GM23248 (cell line): ENCODE measurements around the gene CDC14A. TPM values are rescaled to one million over a fixed set of nuclear protein-coding genes. Genes with fewer than 3 reads are reported as not detected.

Experiments used
- DNase-seq: peaks from one replicate; pipeline ENCODE4 v3.0.0-alpha.2; 2015
- H2AFZ ChIP-seq: fragments of 200-600 bp; sonication (generic); 2 replicates; pipeline ENCODE4 v1.6.1; 2016; ENCODE audit warnings: antibody characterized with exemption
- H3F3A ChIP-seq: fragments of 200-600 bp; sonication (generic); 2 replicates; pipeline ENCODE4 v1.6.1; 2016; ENCODE audit warnings: mild to moderate bottlenecking, antibody characterized with exemption, mixed run types; ENCODE audit not compliant: insufficient read depth
- H3K27ac ChIP-seq: fragments of 200-600 bp; sonication (generic); 2 replicates; pipeline ENCODE4 v1.5.1; 2016; ENCODE audit warnings: mild to moderate bottlenecking
- H3K27me3 ChIP-seq: fragments of 200-600 bp; sonication (generic); replicated peaks from 2 replicates; pipeline ENCODE4 v1.6.1; 2016; ENCODE audit warnings: mild to moderate bottlenecking; ENCODE audit not compliant: insufficient read depth
- H3K36me3 ChIP-seq: fragments of 200-600 bp; sonication (generic); 2 replicates; pipeline ENCODE4 v1.6.1; 2016; ENCODE audit warnings: low read depth, mild to moderate bottlenecking
- H3K4me1 ChIP-seq: fragments of 200-600 bp; sonication (generic); 2 replicates; pipeline ENCODE4 v1.6.1; 2016; ENCODE audit warnings: mild to moderate bottlenecking; ENCODE audit not compliant: insufficient read depth
- H3K4me2 ChIP-seq: fragments of 200-600 bp; sonication (generic); one replicate; pipeline ENCODE4 v1.6.1; 2016; ENCODE audit warnings: mild to moderate bottlenecking; ENCODE audit not compliant: unreplicated experiment
- H3K4me3 ChIP-seq: fragments of 200-600 bp; sonication (generic); 2 replicates; pipeline ENCODE4 v1.5.1; 2016; ENCODE audit warnings: mild to moderate bottlenecking
- H3K79me2 ChIP-seq: fragments of 200-600 bp; sonication (generic); 2 replicates; pipeline ENCODE4 v1.6.1; 2016; ENCODE audit warnings: mild to moderate bottlenecking; ENCODE audit not compliant: insufficient read depth
- H3K9ac ChIP-seq: fragments of 200-600 bp; sonication (generic); 2 replicates; pipeline ENCODE4 v1.6.1; 2016; ENCODE audit warnings: mild to moderate bottlenecking
- H3K9me2 ChIP-seq: fragments of 200-600 bp; sonication (generic); 2 replicates; pipeline ENCODE4 v1.6.1; 2016; ENCODE audit warnings: mixed run types, mild to moderate bottlenecking, moderate library complexity; ENCODE audit not compliant: insufficient read depth
- H3K9me3 ChIP-seq: fragments of 200-600 bp; sonication (generic); one replicate; pipeline ENCODE4 v1.6.1; 2017; ENCODE audit warnings: low read depth
- H4K20me1 ChIP-seq: fragments of 200-600 bp; sonication (generic); 2 replicates; pipeline ENCODE4 v1.6.0; 2016; ENCODE audit not compliant: insufficient read depth
- EZH2 ChIP-seq: fragments of 200-600 bp; sonication (generic); IDR thresholded peaks from 2 replicates; pipeline ENCODE4 v1.6.1; 2018; ENCODE audit warnings: antibody characterized with exemption, mild to moderate bottlenecking; ENCODE audit not compliant: insufficient read depth, poor library complexity, severe bottlenecking
- EZH2phosphoT487 ChIP-seq: fragments of 200-600 bp; sonication (generic); IDR thresholded peaks from 2 replicates; pipeline ENCODE4 v1.6.1; 2018; ENCODE audit warnings: antibody characterized with exemption, moderate library complexity, mild to moderate bottlenecking, low read depth; ENCODE audit not compliant: insufficient read depth
- WGBS, 2 experiments: methylation state at CpG; one replicate each; pipeline ENCODE4 v1.1.6; 2015 to 2017; ENCODE audit warnings: low lambda C conversion rate in 2 of 2, low coverage in 1 of 2; ENCODE audit errors: missing lambda C conversion rate in 2 of 2; 5-methylcytosine and 5-hydroxymethylcytosine counted together
- in situ Hi-C: fragments of 300-500 bp; cut with MboI; formaldehyde crosslinking; loops from 2 replicates; pipeline ENCODE4 v1.15.0; 2020
- polyA plus RNA-seq: library from polyadenylated mRNA; unstranded; fragments of >200 nt; fragmentation: Nextera tagmentation; extraction: Ambion mirVana; gene quantifications from 2 replicates; pipeline ENCODE4 v1.2.1, GENCODE V29; 2016
- total RNA-seq: library from RNA; depleted of rRNA; stranded (reverse); fragments of >200 nt; shearing (Covaris generic); gene quantifications from 2 replicates; pipeline ENCODE4 v1.2.3, GENCODE V29; 2014

Gene CDC14A
- total and polyA plus RNA-seq, 2 experiments from 2014 or later = 1.5 to 1.8 TPM

DNA sequence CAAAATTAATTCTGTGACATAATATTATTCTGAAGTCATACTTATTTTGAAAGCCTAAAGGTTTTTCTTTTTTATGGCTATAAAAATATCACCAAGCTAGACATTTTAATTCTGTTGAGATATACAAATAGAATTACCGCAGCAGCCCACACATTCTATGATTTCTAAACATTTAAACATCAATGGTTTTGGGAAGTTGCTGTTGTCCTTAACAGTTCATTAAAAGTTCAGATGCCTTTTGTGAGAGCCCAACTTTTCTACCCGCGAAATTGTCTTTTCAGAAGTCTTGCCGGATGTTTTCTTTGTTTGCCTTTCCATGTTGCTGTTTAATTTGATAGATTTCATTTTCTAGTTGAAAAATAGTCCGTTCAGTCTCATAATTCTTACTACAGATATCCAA is 40.5 kb downstream of the CDC14A start:
- WGBS, 2 experiments = 89 to 92% methylated on average over 5 of the region's 5 CpGs

DNA sequence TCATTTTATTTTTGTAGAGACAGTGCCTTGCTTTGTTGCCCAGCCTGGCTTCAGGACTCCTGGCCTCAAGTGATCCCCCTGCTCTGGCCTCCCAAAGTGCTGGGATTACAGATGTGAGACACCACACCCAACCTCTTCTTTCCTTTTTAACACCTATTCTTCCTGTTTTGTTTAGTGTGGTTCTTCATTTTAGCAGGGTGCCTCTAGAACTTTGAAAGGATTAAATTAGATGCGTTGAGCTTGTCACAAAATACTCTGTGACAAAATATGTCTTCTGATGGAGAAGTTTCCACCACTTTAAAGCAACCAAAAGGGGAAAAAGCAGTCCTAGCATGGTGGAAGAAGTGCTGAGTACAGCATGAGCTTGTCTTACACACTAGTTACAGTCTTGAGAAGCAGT is 42.0 kb downstream of the CDC14A start:
- Histone ChIP-seq H3F3A (no peaks in the 10 kb centered on the region), H3K36me3 (no peaks in the 10 kb centered on the region; the same call in 1 of the 2 replicates)
- DNase-seq = no peak

More for the DNA sequence above, 40.5 kb downstream of the CDC14A start:
- no peaks in the 10 kb centered on the region for H3K9me2 ChIP-seq
- no peak overlapping the region for H3K27ac ChIP-seq
- H3K36me3 ChIP-seq = no peaks in the 10 kb centered on the region; the same call in 1 of the 2 replicates
- H3K9ac ChIP-seq = no peak overlapping the region
- H4K20me1 ChIP-seq = no peaks in the 10 kb centered on the region
- no peaks in the 10 kb centered on the region for H3K27me3 ChIP-seq
- no peaks in the 10 kb centered on the region for H3K4me1 ChIP-seq
- no peaks in the 10 kb centered on the region for H3F3A ChIP-seq
- no peak overlapping the region for H3K4me2 ChIP-seq
- H3K4me3 ChIP-seq = no peak overlapping the region
- no peak overlapping the region for H2AFZ ChIP-seq
- H3K9me3 ChIP-seq = no peaks in the 10 kb centered on the region
- TF ChIP-seq EZH2phosphoT487 = no peak
- no peak for TF ChIP-seq EZH2
- H3K79me2 ChIP-seq = no peaks in the 10 kb centered on the region
- DNase-seq = no peak
- in situ Hi-C loops = no loop called here

DNA sequence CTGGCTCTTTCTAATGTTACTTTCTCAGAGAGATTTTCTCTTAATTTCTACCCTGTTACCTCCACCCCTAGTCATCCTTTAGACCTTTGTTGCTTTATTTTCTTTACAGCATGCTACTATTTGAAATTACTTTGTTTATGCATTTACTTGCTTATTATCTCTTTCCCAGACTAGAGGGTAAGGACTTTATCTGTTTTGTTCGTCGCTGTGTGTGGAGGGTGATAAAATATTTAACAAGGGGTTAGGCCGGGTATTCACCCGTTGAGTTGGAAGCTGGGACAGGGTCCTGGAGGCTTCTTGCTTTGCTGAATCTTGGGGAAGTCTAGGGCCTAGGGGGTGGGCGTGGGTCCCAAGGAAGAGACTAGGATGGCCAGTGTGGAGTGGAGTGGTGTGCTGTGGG is 43.6 kb downstream of the CDC14A start:
- no peak overlapping the region for H2AFZ ChIP-seq

More for the DNA sequence above, 42.0 kb downstream of the CDC14A start:
- in situ Hi-C loops = no loop called here
- 89 to 100% methylated on average over 1 of the region's 1 CpG for WGBS, 2 experiments
- no peaks in the 10 kb centered on the region for H3K79me2 ChIP-seq
- no peak overlapping the region for H3K9ac ChIP-seq
- no peak overlapping the region for H2AFZ ChIP-seq
- no peaks in the 10 kb centered on the region for H3K27me3 ChIP-seq
- H3K4me3 ChIP-seq = no peak overlapping the region
- H3K4me1 ChIP-seq = no peaks in the 10 kb centered on the region
- H4K20me1 ChIP-seq = no peaks in the 10 kb centered on the region
- no peak overlapping the region for H3K27ac ChIP-seq
- no peaks in the 10 kb centered on the region for H3K9me2 ChIP-seq
- TF ChIP-seq EZH2phosphoT487 = no peak
- no peak for TF ChIP-seq EZH2
- no peaks in the 10 kb centered on the region for H3K9me3 ChIP-seq
- H3K4me2 ChIP-seq = no peak overlapping the region

DNA sequence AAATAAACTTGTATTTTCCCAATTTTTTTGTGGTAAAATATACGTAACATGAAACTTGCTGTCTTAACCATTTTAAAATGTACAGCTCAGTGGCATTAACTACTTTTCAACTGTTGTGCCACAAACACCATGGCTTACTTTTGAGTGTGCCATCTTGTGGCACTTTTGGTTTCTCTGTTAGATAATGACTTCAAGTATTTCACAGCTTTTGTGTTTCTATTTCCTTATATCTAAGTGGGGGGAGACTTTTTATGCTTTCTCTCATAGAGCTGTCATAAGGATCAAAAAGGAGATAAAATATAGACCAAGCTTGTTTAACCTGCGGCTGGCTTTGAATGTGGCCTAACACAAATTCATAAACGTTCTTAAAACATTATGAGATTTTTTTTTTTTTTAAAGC is 44.3 kb downstream of the CDC14A start:
- 78 to 89% methylated on average over 3 of the region's 3 CpGs for WGBS, 2 experiments
- H3K9ac ChIP-seq = no peak overlapping the region

More for the DNA sequence above, 43.6 kb downstream of the CDC14A start:
- H3K36me3 ChIP-seq = no peaks in the 10 kb centered on the region; the same call in 1 of the 2 replicates
- 77 to 85% methylated on average over 5 of the region's 5 CpGs for WGBS, 2 experiments
- H3F3A ChIP-seq = no peaks in the 10 kb centered on the region
- no peaks in the 10 kb centered on the region for H3K9me2 ChIP-seq
- no peak overlapping the region for H3K27ac ChIP-seq
- no peaks in the 10 kb centered on the region for H4K20me1 ChIP-seq
- H3K4me1 ChIP-seq = no peaks in the 10 kb centered on the region
- H3K9ac ChIP-seq = no peak overlapping the region
- H3K4me3 ChIP-seq = no peak overlapping the region
- no peaks in the 10 kb centered on the region for H3K79me2 ChIP-seq
- no peaks in the 10 kb centered on the region for H3K27me3 ChIP-seq
- no peak overlapping the region for H3K4me2 ChIP-seq
- in situ Hi-C loops = no loop called here
- TF ChIP-seq EZH2phosphoT487 = no peak
- no peak for TF ChIP-seq EZH2
- DNase-seq = no peak
- no peaks in the 10 kb centered on the region for H3K9me3 ChIP-seq

DNA sequence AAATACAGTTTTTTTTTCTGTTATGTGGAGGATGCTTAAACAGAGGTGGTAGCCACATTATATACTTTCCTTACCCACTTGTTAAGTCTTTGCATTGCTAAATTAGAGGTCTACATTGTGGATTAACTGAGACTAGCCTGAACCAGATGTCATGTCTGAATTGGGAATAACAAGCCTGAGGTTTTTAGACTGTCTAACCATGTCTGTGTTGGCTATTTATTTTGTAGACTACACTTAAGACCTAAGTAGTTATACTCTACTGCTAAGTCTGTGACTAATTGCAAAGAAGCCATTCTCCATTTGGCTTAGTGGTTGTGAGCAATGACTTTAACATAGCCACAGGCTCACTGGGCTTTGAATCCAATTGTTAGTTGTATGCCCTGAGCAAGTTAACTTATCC is 45.4 kb downstream of the CDC14A start:
- no peak overlapping the region for H3K9ac ChIP-seq
- in situ Hi-C loops = no loop called here
- no peak overlapping the region for H3K4me2 ChIP-seq
- H2AFZ ChIP-seq = no peak overlapping the region
- H3K4me1 ChIP-seq = no peaks in the 10 kb centered on the region
- no peaks in the 10 kb centered on the region for H3K9me3 ChIP-seq
- H3K27me3 ChIP-seq = no peaks in the 10 kb centered on the region
- no peaks in the 10 kb centered on the region for H3F3A ChIP-seq
- H3K36me3 ChIP-seq = no peaks in the 10 kb centered on the region; the same call in 1 of the 2 replicates
- no peaks in the 10 kb centered on the region for H3K9me2 ChIP-seq
- no peak overlapping the region for H3K4me3 ChIP-seq
- TF ChIP-seq EZH2 (no peak), EZH2phosphoT487 (no peak)
- no peaks in the 10 kb centered on the region for H3K79me2 ChIP-seq
- no peak for DNase-seq
- no peaks in the 10 kb centered on the region for H4K20me1 ChIP-seq
- no peak overlapping the region for H3K27ac ChIP-seq

More for the DNA sequence above, 44.3 kb downstream of the CDC14A start:
- no peak for DNase-seq
- Histone ChIP-seq H3K27me3 (no peaks in the 10 kb centered on the region), H3K79me2 (no peaks in the 10 kb centered on the region), H3K4me1 (no peaks in the 10 kb centered on the region), H3K4me3 (no peak overlapping the region), H3K9me2 (no peaks in the 10 kb centered on the region), H3F3A (no peaks in the 10 kb centered on the region), H2AFZ (no peak overlapping the region), H4K20me1 (no peaks in the 10 kb centered on the region), H3K9me3 (no peaks in the 10 kb centered on the region), H3K4me2 (no peak overlapping the region), H3K36me3 (no peaks in the 10 kb centered on the region; the same call in 1 of the 2 replicates), H3K27ac (no peak overlapping the region)
- TF ChIP-seq EZH2phosphoT487 = no peak
- no peak for TF ChIP-seq EZH2
- in situ Hi-C loops = no loop called here
